Measurements from ENCODE around the gene EMSY. TPM values are rescaled to one million over a fixed set of nuclear protein-coding genes. Genes with fewer than 3 reads are reported as not detected.

The EMSY gene
- total and polyA plus RNA-seq, 11 donors: 5.8 to 37.6 (median 16.6) TPM

DNA sequence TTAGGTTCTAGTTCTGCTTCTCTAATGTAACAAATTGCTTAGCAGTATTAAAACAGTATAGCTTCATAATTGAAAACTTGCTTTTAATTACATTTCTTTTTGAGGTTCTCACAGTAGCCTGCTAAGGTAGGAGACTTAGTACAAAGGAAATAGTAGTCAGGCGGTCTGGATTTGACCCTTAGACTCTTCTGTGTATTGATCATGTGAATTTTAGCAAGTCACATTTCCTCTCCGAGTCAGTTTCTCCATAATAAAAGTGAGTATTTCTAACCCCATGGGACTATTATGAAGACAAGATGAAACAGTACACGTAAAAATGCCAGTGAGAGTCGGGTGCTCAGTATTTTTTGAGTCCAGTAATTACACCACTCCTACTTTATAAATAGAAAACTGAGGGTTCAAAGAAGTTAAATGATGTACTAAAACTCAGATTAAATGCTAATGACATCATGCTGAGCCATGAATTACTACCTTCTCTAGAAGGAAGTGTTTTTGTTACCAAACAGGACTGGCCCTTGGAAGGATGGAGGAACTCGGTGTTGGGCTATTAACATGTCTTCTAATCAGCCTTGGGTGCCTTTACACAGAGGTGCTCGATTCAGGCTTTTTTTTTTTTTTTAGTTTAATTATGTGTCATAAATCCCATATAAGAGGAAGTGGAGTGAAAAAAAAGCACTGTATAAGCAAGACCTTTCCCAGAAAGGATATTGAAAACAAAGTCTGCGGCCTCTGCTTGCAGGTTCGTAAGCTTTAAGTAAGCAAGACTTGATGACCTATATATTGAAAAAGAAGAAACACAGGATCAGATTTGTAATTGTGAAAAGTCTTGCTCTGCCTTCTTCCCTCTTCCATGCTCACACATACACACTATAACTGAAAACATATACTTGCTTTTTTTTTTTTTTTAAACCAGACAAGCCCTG lies 109.0 kb downstream of the EMSY start:
- Histone ChIP-seq H3K36me3 (peaks cover 0 to 23% (median 6%) of the 10 kb centered on the region in 9 donors), H3K4me3 (no peak overlapping the region), H3K27ac (no peak overlapping the region), H3K27me3 (no peaks in the 10 kb centered on the region), H3K4me1 (peaks cover 0 to 8% (median 0%) of the 10 kb centered on the region in 12 donors), H3K9me3 (no peaks in the 10 kb centered on the region)
- WGBS, 4 donors: 78 to 82% (median 82%) methylated on average over 8 of the region's 8 CpGs
- intact Hi-C loops (cut with DNase I): loop anchor here in 4 of 10 donors (5.0 kb wide), 2 partner anchors 123 to 128 kb away; no protein-coding TSS in a partner anchor
- DNase-seq (no peak), ATAC-seq (no peak)
- TF ChIP-seq POLR2A (IDR thresholded peaks at IDR 0.05) (no peak), CTCF (IDR thresholded peaks at IDR 0.05) (no peak)

- Histone ChIP-seq H3K27me3 (no peaks in the 10 kb centered on the region), H3K4me3 (no peak overlapping the region), H3K27ac (no peak overlapping the region), H3K4me1 (peaks cover 0 to 9% (median 1%) of the 10 kb centered on the region in 12 donors), H3K9me3 (no peaks in the 10 kb centered on the region), H3K36me3 (peaks cover 0 to 14% (median 6%) of the 10 kb centered on the region in 9 donors)
- TF ChIP-seq POLR2A (IDR thresholded peaks at IDR 0.05) (no peak), CTCF (IDR thresholded peaks at IDR 0.05) (no peak)
- DNase-seq (no peak), ATAC-seq (no peak)
- 81 to 85% (median 82%) methylated on average over 6 of the region's 6 CpGs for WGBS, 4 donors
- intact Hi-C loops (cut with DNase I): loop anchor here in 5 of 10 donors (5.0 kb wide), 2 partner anchors 123 to 128 kb away; no protein-coding TSS in a partner anchor
Measured at GRCh38 chr11:76554767-76555166, 109.9 kb downstream of the EMSY start.

GRCh38 chr11:76557466-76557865 lies 112.6 kb downstream of the EMSY start:
- WGBS, 4 donors: 97 to 98% (median 97%) methylated on average over 3 of the region's 3 CpGs
- Histone ChIP-seq H3K27ac (no peak overlapping the region), H3K9me3 (no peaks in the 10 kb centered on the region), H3K27me3 (no peaks in the 10 kb centered on the region), H3K4me1 (peaks cover 0 to 18% (median 9%) of the 10 kb centered on the region in 12 donors), H3K4me3 (no peak overlapping the region), H3K36me3 (no peaks in the 10 kb centered on the region)
- no peak for ATAC-seq
- intact Hi-C loops (cut with DNase I): loop anchor here in 1 of 10 donors (5.0 kb wide), 1 partner anchor 120 kb away; no protein-coding TSS in a partner anchor
- no peak for DNase-seq
- TF ChIP-seq POLR2A (IDR thresholded peaks at IDR 0.05) (no peak), CTCF (IDR thresholded peaks at IDR 0.05) (no peak)

- WGBS, 4 donors: 54 to 100% (median 91%) methylated on average over 1 of the region's 1 CpG
- no peak overlapping the region for H3K4me3 ChIP-seq
- intact Hi-C loops (cut with DNase I): loop anchor here in 1 of 10 donors (5.0 kb wide), 1 partner anchor 119 kb away; no protein-coding TSS in a partner anchor
- ATAC-seq (no peak), DNase-seq (no peak)
- H3K36me3 ChIP-seq: no peaks in the 10 kb centered on the region
- peaks cover 0 to 18% (median 9%) of the 10 kb centered on the region in 12 donors for H3K4me1 ChIP-seq
- H3K27ac ChIP-seq: no peak overlapping the region
- no peaks in the 10 kb centered on the region for H3K27me3 ChIP-seq
- no peak for TF ChIP-seq POLR2A (IDR thresholded peaks at IDR 0.05)
- TF ChIP-seq CTCF (IDR thresholded peaks at IDR 0.05): no peak
- no peaks in the 10 kb centered on the region for H3K9me3 ChIP-seq
Measured at GRCh38 chr11:76558473-76558872, 113.7 kb downstream of the EMSY start.
